Calu3 (cell line): ENCODE measurements around the gene CCSER2. TPM values are rescaled to one million over a fixed set of nuclear protein-coding genes. Genes with fewer than 3 reads are reported as not detected.

ENCODE experiments used
- BruUV-seq: library from RNA; stranded (reverse); fragments of 400-500 nt; replicated peaks from 2 replicates; lab custom pipeline; 2021; lab: Mats Ljungman, UMichigan
- CTCF ChIA-PET: fragments of 300-600 bp; sonication (Branson Sonifier 250); formaldehyde crosslinking; loops from one replicate; lab custom pipeline; 2022; ENCODE audit warnings: antibody characterized with exemption; lab: Charles Lee
- DNase-seq: peaks from one replicate; pipeline ENCODE4 v3.0.0; 2022
- H3K27ac Mint-ChIP-seq: one replicate; pipeline ENCODE4 v1.8.0; 2022; ENCODE audit warnings: mixed read lengths; ENCODE audit not compliant: unreplicated experiment
- H3K27me3 Mint-ChIP-seq: one replicate; pipeline ENCODE4 v1.8.0; 2022; ENCODE audit warnings: mixed read lengths; ENCODE audit not compliant: unreplicated experiment
- H3K36me3 Mint-ChIP-seq: one replicate; pipeline ENCODE4 v1.8.0; 2022; ENCODE audit warnings: mild to moderate bottlenecking, moderate library complexity, mixed read lengths; ENCODE audit not compliant: insufficient read depth, unreplicated experiment
- H3K4me1 Mint-ChIP-seq: one replicate; pipeline ENCODE4 v1.8.0; 2022; ENCODE audit warnings: mild to moderate bottlenecking, low read depth, mixed read lengths; ENCODE audit not compliant: unreplicated experiment
- H3K4me3 Mint-ChIP-seq: one replicate; pipeline ENCODE4 v1.8.0; 2022; ENCODE audit warnings: mild to moderate bottlenecking, low read depth, moderate library complexity, mixed read lengths; ENCODE audit not compliant: unreplicated experiment
- H3K9me3 Mint-ChIP-seq: one replicate; pipeline ENCODE4 v1.8.0; 2022; ENCODE audit warnings: low read depth, mixed read lengths; ENCODE audit not compliant: unreplicated experiment
- intact Hi-C: fragments of 100-400 bp; cut with micrococcal nuclease; formaldehyde crosslinking; loops from one replicate; pipeline ENCODE4 v1.10.0; 2022; ENCODE audit not compliant: unreplicated experiment
- total RNA-seq: library from RNA; stranded (reverse); gene quantifications from 2 replicates; pipeline ENCODE4 v1.2.3, GENCODE V29; 2022
- TF ChIP-seq, protein P1 (sequence below): fragments of 200-600 bp; IDR thresholded peaks from one replicate; pipeline ENCODE4 v1.8.0; 2022; ENCODE audit warnings: antibody characterized with exemption; ENCODE audit not compliant: unreplicated experiment

CCSER2 gene
- total RNA-seq, 1 experiment from 2014 or later = 27.8 TPM

DNA sequence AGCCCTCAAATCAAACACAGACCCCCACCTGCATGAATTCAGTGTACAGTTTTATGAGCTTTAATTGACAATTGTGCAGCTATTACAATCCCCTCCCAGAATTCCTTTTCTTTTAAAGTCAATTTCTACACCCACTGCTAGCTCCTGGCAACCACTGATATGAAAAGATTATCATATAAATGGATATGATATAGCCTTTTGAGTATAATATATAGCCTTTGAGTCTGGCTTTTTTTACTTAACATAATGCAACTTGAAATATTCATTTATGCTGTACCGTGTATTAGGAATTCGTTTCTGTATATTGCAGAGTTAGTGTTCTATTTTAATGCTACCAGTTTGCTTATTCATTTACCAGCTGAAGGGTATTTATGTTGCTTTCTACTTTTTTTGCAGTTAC lies 127.7 kb downstream of the CCSER2 start:
- Mint-ChIP-seq H3K27ac (no peak overlapping the region), H3K4me3 (no peak overlapping the region), H3K27me3 (no peaks in the 10 kb centered on the region), H3K4me1 (no peaks in the 10 kb centered on the region), H3K9me3 (no peaks in the 10 kb centered on the region), H3K36me3 (peaks cover 5% of the 10 kb centered on the region)
- no peak for DNase-seq
- BruUV-seq = no TSS peak
- intact Hi-C loops = no loop called here
- CTCF ChIA-PET = no interaction called here
- TF ChIP-seq, protein P1, sequence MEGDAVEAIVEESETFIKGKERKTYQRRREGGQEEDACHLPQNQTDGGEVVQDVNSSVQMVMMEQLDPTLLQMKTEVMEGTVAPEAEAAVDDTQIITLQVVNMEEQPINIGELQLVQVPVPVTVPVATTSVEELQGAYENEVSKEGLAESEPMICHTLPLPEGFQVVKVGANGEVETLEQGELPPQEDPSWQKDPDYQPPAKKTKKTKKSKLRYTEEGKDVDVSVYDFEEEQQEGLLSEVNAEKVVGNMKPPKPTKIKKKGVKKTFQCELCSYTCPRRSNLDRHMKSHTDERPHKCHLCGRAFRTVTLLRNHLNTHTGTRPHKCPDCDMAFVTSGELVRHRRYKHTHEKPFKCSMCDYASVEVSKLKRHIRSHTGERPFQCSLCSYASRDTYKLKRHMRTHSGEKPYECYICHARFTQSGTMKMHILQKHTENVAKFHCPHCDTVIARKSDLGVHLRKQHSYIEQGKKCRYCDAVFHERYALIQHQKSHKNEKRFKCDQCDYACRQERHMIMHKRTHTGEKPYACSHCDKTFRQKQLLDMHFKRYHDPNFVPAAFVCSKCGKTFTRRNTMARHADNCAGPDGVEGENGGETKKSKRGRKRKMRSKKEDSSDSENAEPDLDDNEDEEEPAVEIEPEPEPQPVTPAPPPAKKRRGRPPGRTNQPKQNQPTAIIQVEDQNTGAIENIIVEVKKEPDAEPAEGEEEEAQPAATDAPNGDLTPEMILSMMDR = no peak

DNA sequence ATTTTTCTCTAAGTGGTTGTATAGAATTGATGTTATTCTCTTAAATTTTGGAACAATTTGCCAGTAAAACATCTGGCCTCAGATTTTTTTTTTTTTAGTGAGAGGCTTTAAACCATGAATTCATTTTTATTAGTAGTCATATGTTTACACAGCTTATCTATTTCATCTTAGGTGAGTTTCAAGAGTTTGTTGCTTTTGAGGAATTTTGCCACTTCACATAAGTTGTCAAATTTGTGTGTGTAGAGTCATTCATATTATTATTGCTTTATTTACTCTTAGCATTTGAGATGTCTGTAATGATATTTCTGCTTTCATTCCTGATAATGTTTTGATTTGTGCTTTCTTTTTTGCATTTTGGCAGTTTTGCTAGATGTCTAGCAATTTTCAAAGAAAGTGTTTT lies 132.1 kb downstream of the CCSER2 start:
- Mint-ChIP-seq H3K4me3 (no peak overlapping the region), H3K27ac (no peak overlapping the region), H3K27me3 (no peaks in the 10 kb centered on the region), H3K4me1 (no peaks in the 10 kb centered on the region), H3K36me3 (peaks cover 5% of the 10 kb centered on the region), H3K9me3 (no peaks in the 10 kb centered on the region)
- no peak for DNase-seq
- intact Hi-C loops = no loop called here
- CTCF ChIA-PET = no interaction called here
- no TSS peak for BruUV-seq
- TF ChIP-seq, protein P1 = no peak

DNA sequence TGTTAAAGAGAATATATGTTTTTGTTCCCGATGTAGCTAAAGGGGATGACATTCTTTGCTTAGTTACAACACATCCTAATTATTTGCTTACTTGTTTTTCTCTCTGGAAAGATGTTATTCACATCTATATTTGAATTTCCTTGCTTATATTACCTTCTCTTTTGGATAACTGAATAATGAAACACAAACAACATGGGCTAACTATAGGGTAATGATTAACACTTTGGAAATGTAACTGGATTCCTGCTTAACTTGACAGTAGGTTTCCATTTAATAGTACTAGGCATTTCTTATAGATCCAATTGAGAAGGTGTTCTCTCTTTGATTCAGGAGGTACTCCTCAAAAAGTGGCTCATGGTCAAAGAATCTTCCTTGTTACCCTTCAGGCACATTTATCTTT lies 141.1 kb downstream of the CCSER2 start:
- Mint-ChIP-seq H3K9me3 (no peaks in the 10 kb centered on the region), H3K27me3 (no peaks in the 10 kb centered on the region), H3K4me3 (no peak overlapping the region), H3K27ac (no peak overlapping the region), H3K36me3 (peaks cover 5% of the 10 kb centered on the region), H3K4me1 (no peaks in the 10 kb centered on the region)
- intact Hi-C loops = no loop called here
- CTCF ChIA-PET = no interaction called here
- TF ChIP-seq, protein P1 = no peak
- no TSS peak for BruUV-seq
- no peak for DNase-seq

DNA sequence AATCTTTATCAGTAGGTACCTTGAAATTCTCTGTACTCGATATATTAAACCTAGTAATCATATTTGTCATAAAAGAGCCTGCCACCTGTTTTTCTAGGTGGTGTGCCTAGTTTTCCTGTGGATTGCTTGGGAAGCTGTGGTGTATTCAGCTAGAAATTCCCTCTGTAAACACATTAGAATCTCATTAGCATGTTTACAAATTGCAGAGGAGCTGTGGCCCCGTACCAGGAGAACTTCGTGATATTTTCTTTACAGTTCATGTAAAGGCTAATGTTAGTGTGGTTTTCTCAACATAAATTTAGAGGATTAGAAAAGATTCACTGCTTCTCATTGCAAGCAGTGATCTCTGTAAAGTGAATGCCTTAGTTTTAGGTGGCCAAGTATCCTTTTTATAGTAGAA lies 144.7 kb downstream of the CCSER2 start:
- TF ChIP-seq, protein P1 = no peak
- CTCF ChIA-PET = no interaction called here
- Mint-ChIP-seq H3K27me3 (no peaks in the 10 kb centered on the region), H3K9me3 (no peaks in the 10 kb centered on the region), H3K27ac (no peak overlapping the region), H3K4me1 (no peaks in the 10 kb centered on the region), H3K36me3 (no peaks in the 10 kb centered on the region), H3K4me3 (no peak overlapping the region)
- no TSS peak for BruUV-seq
- intact Hi-C loops = no loop called here
- DNase-seq = no peak
